Measurements from ENCODE around the gene DNAJB13. TPM values are rescaled to one million over a fixed set of nuclear protein-coding genes. Genes with fewer than 3 reads are reported as not detected.
"Not testable (repeated sequence)": the region's sequence is repeated elsewhere in the genome, so short reads cannot be mapped to it uniquely, and the experiment has no call there.

Gene DNAJB13, protein sequence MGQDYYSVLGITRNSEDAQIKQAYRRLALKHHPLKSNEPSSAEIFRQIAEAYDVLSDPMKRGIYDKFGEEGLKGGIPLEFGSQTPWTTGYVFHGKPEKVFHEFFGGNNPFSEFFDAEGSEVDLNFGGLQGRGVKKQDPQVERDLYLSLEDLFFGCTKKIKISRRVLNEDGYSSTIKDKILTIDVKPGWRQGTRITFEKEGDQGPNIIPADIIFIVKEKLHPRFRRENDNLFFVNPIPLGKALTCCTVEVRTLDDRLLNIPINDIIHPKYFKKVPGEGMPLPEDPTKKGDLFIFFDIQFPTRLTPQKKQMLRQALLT
- not detected in 2 replicates for total RNA-seq (2014; rRNA removed; shearing (Covaris generic))

DNA sequence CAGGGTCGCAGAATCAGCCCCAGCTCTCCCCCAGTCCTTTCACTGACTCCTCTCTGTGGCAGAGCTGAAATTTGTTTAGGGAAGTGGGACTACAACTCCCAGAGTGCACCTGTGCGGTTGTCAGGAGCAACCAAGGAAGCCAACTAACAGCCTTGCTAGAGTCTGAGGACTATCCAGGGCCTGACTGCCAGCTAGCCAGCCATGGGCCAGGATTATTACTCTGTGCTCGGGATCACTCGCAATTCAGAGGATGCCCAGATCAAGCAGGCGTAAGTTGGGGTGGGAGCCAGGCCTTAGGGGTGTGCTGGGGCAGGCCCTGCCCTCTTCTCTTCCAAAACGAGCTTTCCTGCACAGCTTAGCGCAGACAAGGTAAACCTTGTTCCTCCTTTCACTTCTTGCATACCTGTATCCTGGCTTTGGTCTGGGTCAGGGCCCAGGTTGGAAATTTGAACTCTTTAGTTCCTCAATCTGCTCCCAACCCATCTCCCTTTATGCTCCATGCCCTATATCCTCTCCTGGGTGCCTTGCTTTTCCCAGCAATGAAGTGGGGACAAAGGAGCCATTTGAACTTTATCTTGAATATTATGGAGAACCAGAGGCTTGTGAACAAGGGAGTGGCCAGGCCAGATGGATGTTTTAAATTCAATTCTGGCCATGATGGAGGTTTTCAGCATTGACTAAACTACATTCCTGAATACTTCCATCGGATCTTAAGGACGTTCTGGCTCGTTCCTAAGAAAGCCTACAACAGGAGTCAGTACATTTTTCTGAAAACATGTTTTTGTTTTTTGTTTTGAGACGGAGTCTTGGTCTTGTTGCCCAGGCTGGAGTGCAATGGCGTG lies at the start of gene DNAJB13:
Gene DNAJB13, plus strand, starts transcription at position 158 of the 842 bp plus-strand sequence. Its CDS starts 44 bp downstream, at position 202.
- peak; percentile 61 for DNase-seq (ENCODE audit: low read depth)

DNA sequence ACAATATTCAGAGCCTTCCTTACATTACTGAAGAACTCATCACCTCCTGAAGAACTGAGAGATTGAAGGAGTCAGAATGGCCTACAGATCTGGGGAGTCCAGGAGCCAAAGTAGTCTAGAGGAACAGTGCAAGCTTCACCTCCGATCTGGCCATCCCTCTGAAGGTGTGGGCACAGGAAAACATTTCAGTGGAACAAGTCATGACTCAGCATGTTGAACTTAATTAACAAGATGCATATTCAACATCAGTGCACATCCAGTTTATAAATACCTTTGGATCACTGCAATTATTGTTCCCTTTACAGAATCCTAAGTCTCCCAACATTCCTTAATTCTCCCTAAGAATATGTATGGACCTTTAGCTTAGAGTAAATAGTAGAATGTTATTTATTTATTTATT lies 48.5 kb upstream of the DNAJB13 start:
- no peak for DNase-seq (ENCODE audit: low read depth)

DNA sequence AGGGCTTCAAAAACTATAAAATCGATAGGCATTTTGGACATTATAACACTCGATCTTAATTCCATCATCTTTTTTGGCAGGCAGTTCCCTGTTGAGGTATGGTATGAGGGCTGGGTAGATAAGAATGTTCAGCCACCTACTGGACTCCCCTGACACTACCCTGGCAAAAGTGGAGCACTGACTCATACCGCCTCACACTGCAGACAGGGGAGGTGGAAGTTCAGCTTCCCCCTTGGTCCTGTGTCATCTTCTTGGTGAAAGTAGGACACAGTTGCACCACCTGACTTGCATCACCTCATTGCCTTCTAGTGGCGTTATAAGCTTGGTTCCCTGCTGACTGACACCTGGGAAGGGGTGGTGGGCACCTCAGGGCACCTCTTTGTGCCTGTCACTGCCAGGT lies 43.6 kb upstream of the DNAJB13 start:
- peak; percentile 63 for DNase-seq (ENCODE audit: low read depth)

DNA sequence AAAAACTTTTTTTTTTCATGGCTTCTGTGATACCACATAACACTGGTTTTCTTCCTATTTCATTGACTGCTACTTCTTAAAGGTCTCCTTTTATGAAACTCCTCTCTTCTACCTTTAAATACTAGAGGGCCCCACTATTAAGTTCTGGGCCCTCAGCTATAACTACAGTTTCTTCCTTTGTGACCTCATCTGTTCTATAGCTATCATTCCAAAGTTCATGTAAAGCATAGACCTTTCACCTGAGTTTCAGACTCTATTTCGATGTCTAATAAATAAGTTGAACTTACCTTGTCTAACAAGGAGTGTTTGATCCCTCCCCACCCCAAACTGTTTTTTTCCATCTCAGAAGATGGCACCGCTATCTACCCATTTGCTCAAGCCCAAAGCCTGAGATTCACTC lies 38.8 kb upstream of the DNAJB13 start:
- no peak for DNase-seq (ENCODE audit: low read depth)

DNA sequence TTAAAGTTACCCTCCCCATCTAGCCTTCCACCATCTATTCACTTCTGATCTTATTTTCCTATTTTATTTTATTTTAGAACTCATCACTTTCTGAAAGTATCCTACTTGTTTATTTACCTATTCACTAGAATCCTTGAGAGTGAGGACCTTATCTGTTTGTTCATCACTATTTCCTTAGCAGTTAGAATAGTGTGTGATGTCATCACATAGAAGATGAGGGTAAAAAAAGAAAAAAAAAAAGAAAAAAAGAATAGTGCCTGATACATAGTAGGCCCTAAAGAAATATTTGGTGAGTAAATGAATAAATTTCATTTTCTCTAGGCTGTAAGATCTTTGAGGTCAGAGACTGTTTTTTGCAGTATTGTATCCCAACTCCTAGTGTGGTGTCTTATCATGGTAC lies 37.4 kb upstream of the DNAJB13 start:
- no peak for DNase-seq (ENCODE audit: low read depth)

DNA sequence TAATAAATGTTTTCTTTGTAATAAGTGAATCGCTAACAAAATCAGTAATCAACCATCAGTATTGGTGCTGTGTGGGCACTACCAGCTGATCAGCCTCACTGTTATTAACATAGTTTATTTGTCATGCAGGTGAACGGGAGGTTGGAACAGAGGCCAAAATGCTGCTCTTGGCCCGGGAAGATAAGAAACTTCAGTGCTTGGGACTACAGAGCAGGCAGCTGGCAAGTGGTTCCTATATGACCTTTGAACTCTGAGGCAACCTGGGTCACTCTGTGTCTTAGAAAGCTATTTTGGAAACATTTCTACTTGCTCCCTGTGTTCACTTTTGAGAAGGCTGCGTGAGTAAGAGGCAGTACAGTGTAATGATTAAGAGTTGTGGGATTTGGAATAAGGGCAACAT lies 36.5 kb upstream of the DNAJB13 start:
- DNase-seq (ENCODE audit: low read depth) = no peak

DNA sequence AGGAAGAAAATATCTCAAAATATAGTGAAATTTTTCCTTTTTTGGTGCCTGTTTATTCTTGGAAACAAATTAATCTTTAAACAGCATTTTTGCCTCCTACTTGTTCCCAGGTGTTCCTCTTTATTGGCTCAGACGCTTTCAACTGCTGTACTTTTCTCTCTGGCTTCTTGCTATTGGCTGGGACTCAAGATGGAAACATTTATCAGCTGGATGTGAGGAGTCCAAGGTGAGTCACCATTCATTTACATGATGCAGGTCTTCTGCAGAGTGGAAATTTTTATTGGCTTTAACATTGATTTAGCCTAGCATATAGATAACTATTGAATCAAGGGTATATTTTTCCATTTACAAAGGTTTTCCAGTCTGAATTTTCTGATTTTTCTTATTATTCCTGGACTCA lies 34.4 kb upstream of the DNAJB13 start:
- peak; percentile 30 for DNase-seq (ENCODE audit: low read depth)

DNA sequence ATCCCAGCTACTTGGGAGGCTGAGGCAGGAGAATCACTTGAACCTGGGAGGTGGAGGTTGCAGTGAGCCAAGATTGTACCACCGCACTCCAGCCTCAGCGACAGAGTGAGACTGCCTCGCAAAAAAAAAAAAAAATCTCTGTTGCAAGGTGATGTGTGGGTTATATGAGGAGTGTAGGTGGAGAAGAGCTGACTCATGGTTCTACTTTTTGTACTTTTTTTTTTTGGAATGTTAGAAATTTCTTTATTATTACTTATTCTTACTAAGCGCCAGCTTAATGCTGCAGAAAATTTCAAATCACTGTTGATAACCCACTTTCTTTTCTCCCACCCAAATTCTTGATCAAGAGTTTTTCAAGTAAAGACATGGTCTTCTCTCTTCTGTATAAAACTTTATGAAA lies 29.6 kb upstream of the DNAJB13 start:
- DNase-seq (ENCODE audit: low read depth) = no peak

DNA sequence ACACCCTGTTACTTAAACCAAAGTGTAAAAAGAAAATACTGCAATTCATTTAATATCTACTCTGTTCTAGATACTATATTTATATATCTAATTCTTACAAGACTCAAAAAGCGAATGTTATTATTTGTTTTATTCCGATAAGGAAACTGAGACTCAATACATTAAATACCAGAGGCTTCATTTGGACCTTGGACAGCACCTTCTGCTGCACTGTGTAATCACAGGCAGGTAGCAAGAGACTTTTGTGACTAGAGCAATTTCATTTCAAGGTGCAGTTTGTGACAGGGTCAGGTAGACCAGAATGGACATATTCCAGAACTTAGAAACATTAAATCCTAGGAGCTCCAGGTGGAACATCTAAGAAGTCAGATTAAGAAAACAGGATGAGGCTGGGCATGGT lies 21.4 kb upstream of the DNAJB13 start:
- no peak for DNase-seq (ENCODE audit: low read depth)

DNA sequence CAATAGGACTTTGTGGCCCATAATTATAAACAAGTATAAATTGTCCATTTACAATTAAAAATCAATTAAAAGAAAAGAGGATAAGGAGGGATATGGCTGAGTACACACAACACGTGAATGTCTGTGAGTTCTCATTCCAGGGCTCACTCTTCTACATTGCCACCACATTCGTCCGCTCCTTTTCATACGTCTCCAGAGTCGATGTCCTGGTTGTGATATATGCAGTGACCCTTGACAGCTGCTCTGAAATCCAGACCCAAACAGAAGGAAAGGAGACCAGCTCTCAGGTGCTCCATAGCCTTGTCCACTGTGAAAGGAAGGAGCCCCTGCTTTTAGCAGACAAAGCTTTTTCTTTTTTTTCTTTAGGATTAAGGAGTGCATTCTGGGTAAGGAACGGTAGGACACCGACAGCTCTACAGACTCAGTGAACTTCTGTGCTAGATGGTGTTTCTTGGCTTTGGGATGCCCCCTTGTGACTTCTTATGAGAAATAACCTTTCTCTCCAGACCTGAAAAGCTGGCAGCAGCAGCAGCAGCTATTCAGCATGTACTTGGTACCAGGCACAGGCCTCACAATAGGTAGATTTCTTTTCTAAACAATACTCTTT lies 19.7 kb upstream of the DNAJB13 start:
- peak; percentile 66 for DNase-seq (ENCODE audit: low read depth)

DNA sequence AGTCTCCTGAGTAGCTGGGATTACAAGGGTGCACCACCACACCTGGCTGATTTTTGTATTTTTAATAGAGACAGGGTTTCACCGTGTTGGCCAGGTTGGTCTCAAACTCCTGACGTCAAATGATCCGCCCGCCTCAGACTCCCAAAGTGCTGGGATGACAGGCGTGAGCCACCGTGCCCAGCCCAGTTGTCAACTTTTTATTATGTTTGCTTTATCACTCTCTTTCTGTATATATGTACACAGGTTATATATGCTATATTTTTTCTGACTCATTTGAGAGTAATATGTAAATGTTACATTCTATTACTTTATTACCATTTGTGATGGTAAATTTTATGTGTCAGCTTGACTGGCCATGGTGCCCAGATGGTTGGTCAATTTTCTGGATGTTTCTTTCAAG lies 18.9 kb upstream of the DNAJB13 start:
- DNase-seq (ENCODE audit: low read depth) = no peak

DNA sequence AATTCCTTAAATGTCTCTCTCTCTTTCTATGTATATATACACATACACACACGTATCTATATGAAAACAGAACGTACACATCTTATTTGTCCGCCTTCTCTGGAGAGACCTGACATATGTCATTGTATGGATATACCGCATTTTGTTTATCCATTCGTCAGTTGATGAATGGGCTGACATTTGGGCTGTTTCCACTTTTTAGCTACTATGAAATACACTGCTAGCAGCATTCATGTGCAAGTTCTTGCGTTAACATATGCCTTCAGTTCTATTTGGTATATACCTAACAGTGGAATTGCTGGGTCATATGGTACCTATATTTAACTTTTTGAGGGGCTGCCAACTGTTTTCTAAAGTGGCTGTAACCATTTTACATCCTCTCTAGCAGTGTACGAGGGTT lies 18.0 kb upstream of the DNAJB13 start:
- DNase-seq (ENCODE audit: low read depth) = no peak

DNA sequence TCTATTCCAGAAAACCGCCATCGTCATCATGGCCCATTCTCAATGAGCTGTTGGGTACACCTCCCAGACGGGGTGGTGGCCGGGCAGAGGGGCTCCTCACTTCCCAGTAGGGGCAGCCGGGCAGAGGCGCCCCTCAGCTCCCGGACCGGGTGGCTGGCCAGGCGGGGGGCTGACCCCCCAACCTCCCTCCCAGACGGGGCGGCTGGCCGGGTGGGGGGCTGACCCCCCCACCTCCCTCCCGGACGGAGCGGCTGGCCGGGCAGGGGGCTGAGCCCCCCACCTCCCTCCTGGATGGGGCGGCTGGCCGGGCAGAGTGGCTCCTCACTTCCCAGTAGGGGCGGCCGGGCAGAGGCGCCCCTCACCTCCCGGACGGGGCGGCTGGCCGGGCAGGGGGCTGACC lies 14.8 kb upstream of the DNAJB13 start:
- DNase-seq (ENCODE audit: low read depth) = not testable (repeated sequence)

DNA sequence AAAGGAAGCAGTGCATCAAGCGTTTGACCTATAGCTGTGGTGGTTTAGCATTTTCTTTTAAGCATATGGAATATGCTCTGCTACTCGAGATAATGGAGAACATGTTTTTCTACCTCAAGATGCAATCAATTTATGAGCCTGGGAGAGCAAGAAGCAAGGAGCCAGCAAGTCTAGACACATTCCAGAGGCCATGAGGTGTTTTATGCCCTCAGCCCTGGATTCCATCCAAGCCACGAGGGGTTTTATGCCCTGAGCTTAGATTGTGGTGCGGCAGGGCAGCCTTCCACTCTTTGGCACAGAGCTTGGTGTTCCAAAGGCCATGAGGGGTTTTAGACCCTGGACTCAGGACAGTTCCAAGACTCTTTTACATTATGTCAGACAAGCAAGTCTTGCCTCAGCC lies 11.7 kb upstream of the DNAJB13 start:
- peak; percentile 69 for DNase-seq (ENCODE audit: low read depth)

DNA sequence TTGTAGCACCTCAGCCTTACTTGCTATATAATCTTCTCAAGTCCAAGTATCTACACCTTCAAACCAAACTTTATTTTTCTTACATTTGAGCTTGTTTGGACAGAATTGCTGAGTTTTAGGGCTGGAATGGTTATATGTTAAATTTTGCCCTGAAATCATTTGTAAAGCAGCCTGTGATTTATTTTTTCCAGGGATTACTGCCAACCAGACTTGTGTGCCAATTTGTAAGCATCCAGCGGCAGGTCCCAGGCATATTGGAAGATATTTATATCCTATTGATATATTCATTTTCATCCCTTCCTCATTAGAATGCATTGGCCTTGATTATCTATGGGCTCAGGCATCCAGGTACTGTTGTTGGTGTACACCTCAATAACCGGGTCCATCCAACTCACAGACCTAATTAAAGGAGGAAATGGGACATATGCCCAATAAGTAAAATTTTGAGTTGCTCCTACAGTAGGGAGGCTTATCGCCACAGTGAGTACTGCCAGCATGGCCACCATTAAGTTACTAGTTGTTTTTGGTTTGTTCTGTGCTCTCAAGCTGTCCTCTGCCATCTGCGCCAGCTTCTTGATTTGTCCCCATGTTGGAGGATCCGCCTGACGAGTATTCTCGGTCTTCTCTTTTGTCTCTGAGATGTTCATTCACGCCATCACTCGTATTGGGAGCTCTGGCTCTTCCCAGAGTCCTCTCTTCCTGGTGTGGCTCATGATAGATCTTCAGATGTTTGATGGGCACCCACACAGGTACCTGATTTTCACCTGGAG lies 9.8 kb upstream of the DNAJB13 start:
- DNase-seq (ENCODE audit: low read depth) = no peak

DNA sequence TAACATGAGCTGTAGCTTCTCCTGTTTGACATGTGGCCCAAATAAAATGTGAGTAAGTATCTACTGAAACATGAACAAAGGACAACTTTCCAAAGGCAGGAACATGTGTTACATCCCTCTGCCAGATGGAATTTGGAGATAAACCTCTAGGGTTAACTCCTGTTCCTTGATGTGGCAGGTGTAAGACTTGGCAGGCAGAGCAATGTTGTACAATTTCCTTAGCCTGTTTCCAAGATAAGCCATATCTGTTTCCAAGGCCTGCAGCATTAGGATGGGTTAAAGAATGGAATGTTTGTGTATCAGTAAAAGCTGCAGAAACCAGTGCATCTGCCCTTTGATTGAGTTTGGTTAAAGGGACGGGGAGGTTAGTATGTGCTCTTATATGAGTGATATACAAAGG lies 8.8 kb upstream of the DNAJB13 start:
- no peak for DNase-seq (ENCODE audit: low read depth)

DNA sequence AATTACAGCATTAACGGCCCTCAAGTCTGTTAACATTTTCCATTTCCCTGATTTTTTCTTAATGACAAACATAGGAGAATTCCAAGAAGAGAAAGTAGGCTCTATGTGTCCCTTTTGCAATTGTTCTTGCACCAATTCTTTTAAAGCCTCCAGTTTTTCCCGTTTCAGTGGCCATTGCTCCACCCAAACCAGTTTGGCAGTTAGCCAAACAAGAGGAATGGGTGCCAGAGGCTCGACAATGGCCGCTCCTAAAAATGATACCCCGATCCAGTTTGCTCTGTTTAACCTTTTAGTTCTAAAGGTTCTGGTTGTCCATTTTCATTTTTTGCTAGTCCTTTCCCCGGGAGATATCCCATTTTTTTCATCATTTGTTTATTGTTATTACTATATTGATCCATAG lies 6.7 kb upstream of the DNAJB13 start:
- DNase-seq (ENCODE audit: low read depth) = no peak

DNA sequence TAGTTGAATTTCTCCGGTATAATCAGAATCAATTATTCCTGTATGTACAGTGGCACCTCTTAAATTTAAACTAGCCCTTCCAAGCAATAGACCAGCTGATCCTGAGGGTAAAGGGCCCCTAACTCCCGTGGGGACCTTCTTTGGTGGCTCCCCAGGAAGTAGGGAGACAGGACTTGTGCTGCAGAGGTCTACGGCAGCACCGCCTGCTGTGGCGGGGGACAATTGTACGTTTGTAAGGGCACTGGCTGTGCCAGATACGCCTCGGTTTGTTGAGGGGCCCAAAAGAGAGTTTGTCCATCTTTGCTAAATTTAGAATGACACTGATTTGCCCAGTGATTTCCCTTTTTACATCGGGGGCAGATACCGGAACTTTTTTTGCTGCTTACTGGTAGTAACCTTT lies 5.9 kb upstream of the DNAJB13 start:
- DNase-seq (ENCODE audit: low read depth) = no peak

DNA sequence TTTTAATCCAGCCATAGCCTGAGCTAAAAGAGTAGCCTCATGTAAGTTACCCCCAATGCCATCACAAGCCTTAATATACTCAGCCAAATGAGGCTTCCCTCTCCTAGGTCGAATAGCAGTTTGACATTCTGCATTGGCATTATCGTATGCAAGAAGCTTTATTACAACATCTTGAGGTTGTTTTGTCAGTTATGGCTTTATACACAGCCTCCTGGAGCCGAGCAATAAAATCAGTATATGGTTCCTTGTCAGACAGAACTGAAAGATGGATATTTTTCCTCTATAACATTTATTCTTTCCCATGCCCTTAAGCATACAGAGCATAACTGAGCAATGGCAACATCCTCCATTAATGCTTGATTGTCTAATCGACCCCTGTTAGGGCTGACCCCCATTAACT lies 5.4 kb upstream of the DNAJB13 start:
- DNase-seq (ENCODE audit: low read depth) = no peak

DNA sequence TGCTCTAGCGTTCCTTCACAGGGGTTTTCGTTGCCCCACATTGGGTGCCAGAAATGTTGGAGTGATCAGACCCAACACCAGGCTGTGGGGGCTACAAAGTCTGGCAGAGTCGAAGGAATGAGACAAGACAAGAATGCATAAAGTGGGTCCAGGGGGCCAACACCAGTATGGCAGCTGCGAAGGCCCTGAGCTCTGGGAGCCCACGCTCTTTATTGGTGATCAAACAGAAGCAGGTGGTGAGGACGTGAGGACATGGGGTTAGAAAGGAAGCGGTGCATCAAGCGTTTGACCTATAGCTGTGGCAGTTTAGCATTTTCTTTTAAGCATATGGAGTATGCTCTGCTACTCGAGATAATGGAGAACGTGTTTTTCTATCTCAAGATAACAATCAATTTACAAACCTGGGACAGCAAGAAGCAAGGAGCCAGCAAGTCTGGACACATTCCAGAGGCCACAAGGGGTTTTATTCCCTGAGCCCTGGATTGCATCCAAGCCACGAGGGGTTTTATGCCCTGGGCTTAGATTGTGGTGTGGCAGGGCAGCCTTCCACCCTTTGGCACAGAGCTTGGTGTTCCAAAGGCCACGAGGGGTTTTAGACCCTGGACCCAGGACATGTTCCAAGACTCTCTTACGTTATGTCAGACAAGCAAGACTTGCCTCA lies 3.9 kb upstream of the DNAJB13 start:
- peak; percentile 60 for DNase-seq (ENCODE audit: low read depth)

DNA sequence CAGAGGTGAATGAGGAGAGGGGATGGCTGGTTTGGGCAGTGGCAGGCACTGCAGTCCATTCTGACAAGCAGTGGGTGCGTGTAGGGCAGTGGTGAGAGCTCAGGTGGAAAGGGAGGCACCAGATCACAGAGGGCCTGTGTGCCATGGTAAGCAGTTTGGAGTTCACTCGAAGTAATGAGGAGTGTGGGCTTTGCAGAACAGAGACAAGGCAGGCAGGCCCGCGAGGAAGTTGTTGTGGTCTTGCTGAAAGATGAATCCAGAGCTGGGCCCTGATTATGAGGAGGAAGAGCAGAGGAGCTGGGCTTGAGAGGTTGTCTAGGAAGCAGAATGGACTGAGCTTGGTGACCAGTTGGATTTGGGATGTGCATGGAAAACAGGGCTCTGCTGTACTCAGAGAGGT lies 1.6 kb upstream of the DNAJB13 start:
- no peak for DNase-seq (ENCODE audit: low read depth)

DNA sequence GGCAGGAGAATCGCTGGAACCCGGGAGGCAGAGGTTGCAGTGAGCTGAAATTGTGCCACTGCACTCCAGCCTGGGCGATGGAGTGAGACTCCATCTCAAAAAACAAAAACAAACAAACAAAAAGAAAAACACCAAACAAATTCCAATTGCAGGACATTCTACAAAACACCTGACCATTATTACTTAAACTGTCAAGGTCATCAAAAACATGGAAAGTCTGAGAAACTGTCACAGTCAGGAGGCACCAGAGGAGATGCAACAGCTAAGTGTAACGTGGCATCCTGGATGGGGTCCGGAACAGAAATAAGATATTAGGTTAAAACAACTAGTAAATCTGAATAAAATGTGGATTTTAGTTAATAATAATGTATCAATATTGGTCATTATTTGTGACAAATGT lies 914 bp upstream of the DNAJB13 start:
- DNase-seq (ENCODE audit: low read depth) = no peak

All from M059J (cell line).